Pancreas (tissue), 10 donors: ENCODE results near the gene VWA5B2. TPM values are rescaled to one million over a fixed set of nuclear protein-coding genes. Genes with fewer than 3 reads are reported as not detected.

Experiments
- ATAC-seq, 4 donors: fragments of 200-7000 bp; cut with Tn5 transposase; one replicate each; pipeline versions ENCODE4 v1.8.0 to v1.9.1; 2020; ENCODE audit warnings: mild to moderate bottlenecking in 4 of 4, moderate library complexity in 4 of 4
- DNase-seq, 6 donors: peaks; one replicate each; pipeline ENCODE4 v3.0.0-alpha.2; 2020
- FAIRE-seq: peaks from 2 replicates; lab custom pipeline; 2012; peaks lifted over from hg19 to GRCh38; lab: Jason Lieb, UNC
- H3K27ac ChIP-seq, 4 donors: fragments of 200-600 bp; sonication (generic); 1 replicate in 3 of 4; 2 replicates in 1 of 4; pipeline versions ENCODE4 v1.5.0 to v1.8.0; 2020
- H3K27me3 ChIP-seq, 4 donors: fragments of 200-600 bp; one replicate each; pipeline ENCODE4 v1.8.0; 2021
- H3K36me3 ChIP-seq, 3 donors: fragments of 200-600 bp; sonication (generic) in 1 of 3; one replicate each; pipeline versions ENCODE4 v1.5.0 to v1.8.0; 2020 to 2021
- H3K4me1 ChIP-seq, 3 donors: fragments of 200-600 bp; one replicate each; pipeline ENCODE4 v1.8.0; 2021
- H3K4me3 ChIP-seq, 4 donors: fragments of 200-600 bp; sonication (generic) in 2 of 4; one replicate each; pipeline versions ENCODE4 v1.5.0 to v1.8.0; 2020 to 2021
- H3K9me3 ChIP-seq, 4 donors: fragments of 200-600 bp; one replicate each; pipeline ENCODE4 v1.8.0; 2021
- CTCF ChIP-seq, 4 donors: fragments of 200-600 bp; sonication (generic) in 3 of 4; IDR thresholded peaks; one replicate each; pipeline versions ENCODE4 v1.5.0 to v1.8.0; 2021; ENCODE audit warnings: antibody characterized with exemption in 4 of 4
- WGBS, 2 donors: extraction: QIAGEN DNeasy Blood & Tissue Kit; methylation state at CpG; one replicate each; pipeline ENCODE4 v1.1.7; 2013; 5-methylcytosine and 5-hydroxymethylcytosine counted together
- intact Hi-C, 3 donors: fragments of 100-400 bp; cut with DNase I; formaldehyde crosslinking; loops; one replicate each; pipeline versions ENCODE4 v1.11.1 to v1.14.2; 2022
- polyA plus RNA-seq, 2 donors: library from polyadenylated mRNA; stranded (reverse); fragments of 200-250 nt; gene quantifications; one replicate each; pipeline ENCODE4 v1.2.3, GENCODE V29; 2013
- total RNA-seq, 6 donors: library from RNA; stranded (reverse); fragmentation: NEBNext Ultra II Directional in 4 of 6; extraction: Animal tissue kit (Norgen Biotek cat#: 25700) in 4 of 6; gene quantifications; one replicate each; pipeline versions ENCODE4 v1.2.1 to v1.2.4, GENCODE V29; 2021 to 2023
- donor health status: healthy with polysubstance abuse.
- donor health status: DM: no; HTN: no; CAD: no; lungs with moderate emphysema.
- donor health status: DM: no; HTN: no; CAD: no.
- donor health status: control.
- donor health status: control.
- donor health status: Bipolar disorder and iron deficiency.
- donor health status: DM: yes; HTN: yes; CAD: no.
- donor health status: DM: no; HTN: no; CAD: no.
- donor health status: DM: no; HTN: no; CAD: no.
- donor health status: DM: yes; HTN: yes; CAD: no.

VWA5B2 gene
- total and polyA plus RNA-seq, 8 donors, result 1.2 to 105 (median 6.6) TPM

DNA sequence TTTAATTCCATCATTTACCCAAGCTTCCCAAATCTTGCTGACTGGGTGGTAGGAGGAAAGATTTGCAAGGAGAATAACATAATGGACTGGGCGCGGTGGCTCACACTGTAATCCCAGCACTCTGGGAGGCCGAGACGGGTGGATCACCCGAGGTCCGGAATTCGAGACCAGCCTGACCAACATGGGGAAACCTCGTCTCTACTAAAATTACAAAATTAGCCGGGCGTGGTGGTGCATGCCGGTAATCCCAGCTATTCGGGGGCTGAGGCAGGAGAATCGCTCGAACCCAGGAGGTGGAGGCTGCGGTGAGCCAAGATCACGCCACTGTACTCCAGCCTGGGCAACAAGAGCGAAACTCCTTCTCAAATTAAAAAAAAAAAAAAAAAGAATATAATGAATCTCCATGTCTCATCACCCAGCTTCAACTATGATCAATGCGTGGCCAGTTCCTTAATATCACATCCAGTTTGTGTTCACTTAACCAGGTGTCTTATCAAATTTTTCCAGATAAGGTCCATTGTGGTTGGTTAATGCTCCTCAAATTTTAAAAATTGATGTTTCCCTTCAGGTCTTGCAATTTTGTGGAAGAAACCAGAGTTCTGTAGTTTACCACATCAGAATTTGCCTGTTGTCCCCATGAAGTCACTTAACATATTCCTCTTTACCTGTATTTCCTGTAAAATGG is 44.7 kb upstream of the VWA5B2 start:
- intact Hi-C loops, result no loop called here
- DNase-seq (no peak), ATAC-seq (no peak), FAIRE-seq (no peak)
- TF ChIP-seq CTCF (IDR thresholded peaks at IDR 0.05), result no peak
- 96 to 98% methylated on average over 18 of the region's 18 CpGs for WGBS, 2 donors
- no peaks in the 10 kb centered on the region for H3K9me3 ChIP-seq
- no peak overlapping the region for H3K4me3 ChIP-seq
- H3K27me3 ChIP-seq, result no peaks in the 10 kb centered on the region
- peaks cover 0 to 18% (median 0%) of the 10 kb centered on the region in 3 donors for H3K4me1 ChIP-seq
- peaks cover 5 to 52% (median 32%) of the 10 kb centered on the region in 3 donors for H3K36me3 ChIP-seq
- peak overlapping the region in 1 of 4 donors; percentile 82 for H3K27ac ChIP-seq

DNA sequence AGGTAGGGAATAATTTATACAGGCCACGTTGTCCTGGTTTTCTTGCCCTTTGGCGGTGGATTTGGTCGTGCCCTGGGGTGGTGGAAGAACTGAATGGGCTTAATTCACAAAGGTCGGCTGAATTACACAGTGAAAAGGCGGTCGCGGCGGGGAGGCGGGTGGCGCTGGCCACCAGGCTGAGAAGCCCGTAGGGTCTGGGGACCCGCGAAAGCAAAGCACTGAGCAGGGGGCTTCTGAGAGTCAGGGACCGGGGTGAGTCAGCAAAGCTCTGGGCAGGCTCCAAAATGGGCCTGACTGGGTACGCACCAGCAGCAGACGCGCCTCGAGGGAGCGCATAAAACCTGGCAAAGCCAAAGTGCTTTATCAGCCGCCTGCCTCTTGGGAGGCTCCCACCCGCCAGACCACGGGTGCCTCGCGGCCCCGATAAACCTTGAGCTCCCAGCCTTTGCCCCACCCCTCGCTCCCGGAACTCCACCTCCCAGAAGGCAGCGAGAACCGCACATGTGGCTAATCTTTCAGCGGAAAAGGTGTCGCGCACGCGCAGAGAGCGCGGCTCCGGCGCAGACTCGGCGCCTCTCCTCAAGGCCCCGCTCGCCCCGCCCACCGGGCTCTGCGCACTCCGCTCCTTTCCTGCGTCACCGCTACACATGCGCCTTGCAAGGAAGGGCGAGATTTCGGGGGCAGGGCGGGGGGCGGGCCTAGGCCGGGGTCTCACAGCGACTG is 43.8 kb upstream of the VWA5B2 start:
- Histone ChIP-seq H3K27ac (peak overlapping the region; percentile 33 to 82 (median 72)), H3K9me3 (no peaks in the 10 kb centered on the region), H3K4me3 (peak overlapping the region; percentile 61 to 89 (median 76)), H3K4me1 (peaks cover 0 to 18% (median 0%) of the 10 kb centered on the region in 3 donors), H3K27me3 (no peaks in the 10 kb centered on the region), H3K36me3 (peaks cover 5 to 52% (median 27%) of the 10 kb centered on the region in 3 donors)
- no peak for TF ChIP-seq CTCF (IDR thresholded peaks at IDR 0.05)
- WGBS, 2 donors, result 2 to 5% methylated on average over 49 to 55 of the region's 55 CpGs
- ATAC-seq, result peak; percentile 96 to 98 (median 96)
- intact Hi-C loops, result no loop called here
- DNase-seq, result peak; percentile 99 to 100 (median 100)
- FAIRE-seq, result no peak

- intact Hi-C loops, result no loop called here
- peak within 1 kb of the TSS; percentile 61 to 89 (median 76) for H3K4me3 ChIP-seq
- no peaks in the 10 kb centered on the region for H3K9me3 ChIP-seq
- H3K4me1 ChIP-seq, result peaks cover 0 to 18% (median 0%) of the 10 kb centered on the region in 3 donors
- DNase-seq (peak in 3 of 6 donors; percentile 68 to 86 (median 77)), FAIRE-seq (no peak), ATAC-seq (peak; percentile 29 to 40 (median 38))
- WGBS, 2 donors, result 0% methylated on average over 45 of the region's 45 CpGs
- peak within 1 kb of the TSS; percentile 33 to 82 (median 72) for H3K27ac ChIP-seq
- H3K36me3 ChIP-seq, result peaks cover 2 to 52% (median 25%) of the 10 kb centered on the region in 3 donors
- TF ChIP-seq CTCF (IDR thresholded peaks at IDR 0.05), result no peak
- no peaks in the 10 kb centered on the region for H3K27me3 ChIP-seq
Observed at GRCh38 chr3:184186184-184186901, 43.0 kb upstream of the VWA5B2 start, which contains the start of gene ABCF3. Gene ABCF3, plus strand, starts transcription at chr3:184186199. Its CDS starts 9 bp downstream, at chr3:184186208.

DNA sequence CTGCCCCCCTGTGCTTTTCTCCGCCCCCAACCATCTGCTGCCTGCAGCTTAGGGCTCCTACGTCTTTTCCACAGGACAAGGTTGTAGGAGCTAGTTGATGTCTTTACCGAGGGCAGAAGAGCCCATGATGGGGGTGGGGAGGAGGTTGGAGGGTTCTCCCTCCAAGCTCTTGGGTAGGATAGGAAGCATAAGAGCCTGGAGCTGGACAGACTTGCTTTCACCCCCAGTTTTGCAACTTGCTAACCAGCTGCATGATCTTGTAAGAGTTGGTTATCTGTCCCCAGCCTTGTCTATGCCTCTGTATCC is 42.5 kb upstream of the VWA5B2 start:
- Histone ChIP-seq H3K4me3 (peak overlapping the region; percentile 61 to 89 (median 76)), H3K4me1 (peaks cover 0 to 18% (median 0%) of the 10 kb centered on the region in 3 donors), H3K9me3 (no peaks in the 10 kb centered on the region), H3K27ac (no peak overlapping the region), H3K36me3 (peaks cover 0 to 52% (median 25%) of the 10 kb centered on the region in 3 donors), H3K27me3 (no peaks in the 10 kb centered on the region)
- ATAC-seq, result no peak
- TF ChIP-seq CTCF (IDR thresholded peaks at IDR 0.05), result no peak
- no peak for FAIRE-seq
- no peak for DNase-seq
- WGBS, 2 donors, result 1 to 11% methylated on average over 3 of the region's 3 CpGs
- intact Hi-C loops, result no loop called here
